ENCODE measurements around the gene CAV2.

GRCh38 chr7:116502201-116503096 is 2.9 kb downstream of the CAV2 start:
- TF ChIP-seq CTCF (IDR thresholded peaks at IDR 0.05), result no peak
- no peak for TF ChIP-seq POLR2A (IDR thresholded peaks at IDR 0.05)

Data from testis (tissue), 2 donors.